Activated B cell treated with CpG ODN at 0.5 μM for 24 hours (primary cell): ENCODE results near the gene ZNF8. TPM values are rescaled to one million over a fixed set of nuclear protein-coding genes. Genes with fewer than 3 reads are reported as not detected.

Experiments used
- ATAC-seq: fragments of 200-7000 bp; cut with Tn5 transposase; one replicate; pipeline ENCODE4 v1.10.0; 2021; ENCODE audit warnings: low read depth, mild to moderate bottlenecking, moderate library complexity
- CTCF ChIA-PET: fragments of 350-600 bp; sonication (Branson Sonifier 250); formaldehyde crosslinking; loops from one replicate; lab custom pipeline; 2021; ENCODE audit warnings: antibody characterized with exemption; lab: Charles Lee
- POLR2A ChIA-PET: fragments of 350-600 bp; sonication (Branson Sonifier 250); formaldehyde crosslinking; loops from one replicate; lab custom pipeline; 2021; ENCODE audit warnings: antibody characterized with exemption; lab: Charles Lee
- DNase-seq: peaks from one replicate; pipeline ENCODE4 v3.0.0; 2022
- H3K27ac Mint-ChIP-seq: one replicate; pipeline ENCODE4 v1.8.0; 2020; ENCODE audit warnings: mixed read lengths
- H3K27me3 Mint-ChIP-seq: one replicate; pipeline ENCODE4 v1.8.0; 2021; ENCODE audit warnings: mixed read lengths
- H3K36me3 Mint-ChIP-seq: one replicate; pipeline ENCODE4 v1.8.0; 2021; ENCODE audit warnings: low read depth, mixed read lengths
- H3K4me1 Mint-ChIP-seq: one replicate; pipeline ENCODE4 v1.8.0; 2021; ENCODE audit warnings: mixed read lengths
- H3K4me3 Mint-ChIP-seq: one replicate; pipeline ENCODE4 v1.8.0; 2020; ENCODE audit warnings: mild to moderate bottlenecking, mixed read lengths
- H3K9me3 Mint-ChIP-seq: one replicate; pipeline ENCODE4 v1.8.0; 2020; ENCODE audit warnings: mixed read lengths
- intact Hi-C: fragments of 100-400 bp; cut with micrococcal nuclease; formaldehyde crosslinking; loops from one replicate; pipeline ENCODE4 v1.15.1; 2024
- total RNA-seq: library from RNA; stranded (reverse); gene quantifications from 2 replicates; pipeline ENCODE4 v1.2.3, GENCODE V29; 2022
- TF ChIP-seq, protein P1 (sequence below): fragments of 200-600 bp; IDR thresholded peaks from one replicate; pipeline ENCODE4 v1.8.0; 2022; ENCODE audit warnings: antibody characterized with exemption, mild to moderate bottlenecking

ZNF8 gene
- total RNA-seq, 1 donor from 2014 or later = 5.3 TPM

DNA sequence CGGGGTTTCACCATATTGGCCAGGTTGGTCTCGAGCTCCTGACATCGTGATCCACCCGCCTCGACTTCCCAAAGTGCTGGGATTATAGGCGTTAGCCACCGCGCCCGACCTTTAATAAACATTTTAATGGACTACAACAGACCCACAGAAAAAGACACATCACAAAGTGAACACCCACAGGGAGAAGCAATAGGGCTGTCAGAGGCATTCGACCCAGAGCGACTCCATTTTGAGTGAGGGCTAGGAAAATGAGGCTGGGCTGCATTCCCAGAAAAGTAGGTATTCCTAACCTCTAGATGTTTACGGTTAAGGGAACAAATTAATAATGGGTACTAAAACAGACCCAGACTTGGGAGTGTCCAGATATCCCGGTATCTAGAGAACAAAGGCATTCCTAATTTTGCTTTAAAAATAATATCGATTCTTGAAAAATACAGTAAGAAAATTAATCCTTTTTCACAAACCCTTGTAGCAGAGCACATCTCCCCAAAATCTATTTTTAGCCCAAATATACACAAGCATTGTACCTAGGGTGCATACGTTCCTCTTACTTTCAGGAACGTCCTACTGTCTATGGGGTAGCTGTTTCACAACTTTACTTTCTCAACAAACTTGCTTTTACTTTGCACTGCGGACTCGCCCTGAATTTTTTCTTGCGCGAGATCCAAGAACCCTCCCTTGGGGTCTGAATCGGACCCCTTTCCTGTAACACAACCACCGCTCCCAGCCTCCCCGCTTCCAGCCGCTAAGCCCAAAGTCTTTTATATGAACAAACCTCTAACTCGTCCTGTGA lies 811 bp upstream of the ZNF8 start:
- H3K4me3 Mint-ChIP-seq = peak overlapping the region; percentile 91
- intact Hi-C loops = loop anchor here (1.0 to 5.0 kb wide), 10 partner anchors 27 to 331 kb away; partner anchors contain the start of genes ERVK3-1, MZF1, ZNF256 and ZNF274
- ChIA-PET POLR2A (interaction anchor here (0.6 to 3.4 kb wide), 15 partner anchors 8 to 569 kb away, joined by 3 to 17 read pairs (median 5); partner anchors contain the start of genes ERVK3-1, ZBTB45, ZNF154 and ZNF274), CTCF (no interaction called here)
- peaks cover 44% of the 10 kb centered on the region for H3K4me1 Mint-ChIP-seq
- TF ChIP-seq, protein P1, sequence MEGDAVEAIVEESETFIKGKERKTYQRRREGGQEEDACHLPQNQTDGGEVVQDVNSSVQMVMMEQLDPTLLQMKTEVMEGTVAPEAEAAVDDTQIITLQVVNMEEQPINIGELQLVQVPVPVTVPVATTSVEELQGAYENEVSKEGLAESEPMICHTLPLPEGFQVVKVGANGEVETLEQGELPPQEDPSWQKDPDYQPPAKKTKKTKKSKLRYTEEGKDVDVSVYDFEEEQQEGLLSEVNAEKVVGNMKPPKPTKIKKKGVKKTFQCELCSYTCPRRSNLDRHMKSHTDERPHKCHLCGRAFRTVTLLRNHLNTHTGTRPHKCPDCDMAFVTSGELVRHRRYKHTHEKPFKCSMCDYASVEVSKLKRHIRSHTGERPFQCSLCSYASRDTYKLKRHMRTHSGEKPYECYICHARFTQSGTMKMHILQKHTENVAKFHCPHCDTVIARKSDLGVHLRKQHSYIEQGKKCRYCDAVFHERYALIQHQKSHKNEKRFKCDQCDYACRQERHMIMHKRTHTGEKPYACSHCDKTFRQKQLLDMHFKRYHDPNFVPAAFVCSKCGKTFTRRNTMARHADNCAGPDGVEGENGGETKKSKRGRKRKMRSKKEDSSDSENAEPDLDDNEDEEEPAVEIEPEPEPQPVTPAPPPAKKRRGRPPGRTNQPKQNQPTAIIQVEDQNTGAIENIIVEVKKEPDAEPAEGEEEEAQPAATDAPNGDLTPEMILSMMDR = no peak
- DNase-seq = no peak
- peak overlapping the region; percentile 95 for H3K27ac Mint-ChIP-seq
- ATAC-seq = no peak
- H3K27me3 Mint-ChIP-seq = no peaks in the 10 kb centered on the region
- H3K36me3 Mint-ChIP-seq = peaks cover 28% of the 10 kb centered on the region
- peaks cover 8% of the 10 kb centered on the region for H3K9me3 Mint-ChIP-seq

DNA sequence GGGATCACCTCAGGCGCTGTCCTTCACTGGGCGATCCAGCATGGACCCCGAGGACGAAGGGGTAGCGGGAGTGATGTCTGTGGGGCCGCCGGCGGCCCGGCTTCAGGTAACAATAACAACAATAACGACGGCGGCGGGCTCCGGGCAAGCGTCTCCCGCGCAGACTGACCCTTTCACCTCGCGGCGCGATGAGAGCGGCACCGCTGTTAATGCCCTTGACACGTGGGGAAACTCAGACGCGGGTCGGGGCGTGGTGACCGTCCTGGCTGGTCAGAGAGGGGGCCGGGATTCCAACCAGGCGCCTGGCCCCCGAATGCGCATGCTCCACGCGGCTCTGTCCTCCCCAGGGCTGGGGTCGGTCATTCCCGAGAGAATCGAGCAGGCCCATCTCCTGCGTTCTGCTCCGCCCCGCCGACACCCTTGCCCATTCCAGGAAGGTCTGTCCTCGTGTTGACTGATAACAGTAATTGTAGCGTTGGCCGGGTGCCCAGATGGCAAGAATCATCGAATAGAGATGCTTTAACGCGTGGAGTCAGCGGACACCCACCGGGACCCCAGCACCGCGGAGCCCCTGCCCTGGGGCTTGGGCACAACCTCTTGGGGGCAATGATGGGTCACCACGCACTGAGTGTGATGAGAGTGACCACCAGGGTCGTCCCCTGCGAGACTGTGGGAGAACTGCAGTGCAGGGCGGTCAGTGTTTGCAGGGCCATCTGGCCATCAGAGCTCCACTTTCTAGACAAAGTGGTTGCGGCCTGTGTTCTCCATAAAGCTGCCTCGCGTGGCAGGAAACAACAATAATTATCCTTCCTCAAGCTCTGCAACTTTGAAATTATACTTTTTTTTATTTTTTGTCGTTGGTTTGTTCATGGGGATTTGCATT lies 528 bp downstream of the ZNF8 start:
- H3K36me3 Mint-ChIP-seq = peaks cover 26% of the 10 kb centered on the region
- H3K27ac Mint-ChIP-seq = peak overlapping the region; percentile 95
- H3K9me3 Mint-ChIP-seq = peaks cover 6% of the 10 kb centered on the region
- H3K4me3 Mint-ChIP-seq = peak overlapping the region; percentile 91
- ATAC-seq = no peak
- H3K27me3 Mint-ChIP-seq = no peaks in the 10 kb centered on the region
- peak; percentile 45 for DNase-seq
- peaks cover 44% of the 10 kb centered on the region for H3K4me1 Mint-ChIP-seq
- CTCF ChIA-PET = no interaction called here
- TF ChIP-seq, protein P1 = no peak
- intact Hi-C loops = loop anchor here (1.0 to 5.0 kb wide), 3 partner anchors 52 to 102 kb away; partner anchors contain the start of genes ZNF544 and ZNF837
- POLR2A ChIA-PET = interaction anchor here (0.6 to 3.4 kb wide), 16 partner anchors 10 to 570 kb away, joined by 3 to 17 read pairs (median 4); partner anchors contain the start of genes ERVK3-1, ZBTB45, ZNF154 and ZNF274

DNA sequence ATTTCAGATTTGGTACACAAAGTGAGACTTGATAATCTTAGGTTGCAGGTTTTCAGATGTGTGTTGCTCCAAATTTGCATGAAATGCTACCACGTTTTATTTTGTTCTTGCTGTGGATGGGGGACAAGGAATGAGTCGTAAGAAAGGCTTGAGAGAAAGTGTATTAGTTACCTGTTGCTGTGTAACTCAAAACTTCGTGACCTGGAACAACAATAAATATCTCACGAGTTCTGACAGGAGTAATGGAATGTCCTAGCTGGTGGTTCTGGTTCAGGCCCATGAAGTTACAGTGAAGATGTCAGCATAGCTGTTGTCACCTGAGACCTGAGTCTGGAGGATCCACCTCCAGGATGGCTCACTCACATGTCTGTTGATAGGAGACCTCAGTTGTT lies 1.2 kb downstream of the ZNF8 start:
- TF ChIP-seq, protein P1 = no peak
- H3K4me1 Mint-ChIP-seq = peaks cover 44% of the 10 kb centered on the region
- H3K4me3 Mint-ChIP-seq = peak overlapping the region; percentile 91
- H3K36me3 Mint-ChIP-seq = peaks cover 20% of the 10 kb centered on the region
- POLR2A ChIA-PET = interaction anchor here (0.6 to 3.4 kb wide), 3 partner anchors 27 to 97 kb away, joined by 4 to 16 read pairs (median 6); partner anchors contain the start of gene ZNF274
- intact Hi-C loops = loop anchor here (1.0 to 5.0 kb wide), 3 partner anchors 53 to 101 kb away; partner anchors contain the start of genes ZNF544 and ZNF837
- H3K27me3 Mint-ChIP-seq = no peaks in the 10 kb centered on the region
- CTCF ChIA-PET = no interaction called here
- ATAC-seq (no peak), DNase-seq (no peak)
- no peak overlapping the region for H3K27ac Mint-ChIP-seq
- H3K9me3 Mint-ChIP-seq = peaks cover 3% of the 10 kb centered on the region

DNA sequence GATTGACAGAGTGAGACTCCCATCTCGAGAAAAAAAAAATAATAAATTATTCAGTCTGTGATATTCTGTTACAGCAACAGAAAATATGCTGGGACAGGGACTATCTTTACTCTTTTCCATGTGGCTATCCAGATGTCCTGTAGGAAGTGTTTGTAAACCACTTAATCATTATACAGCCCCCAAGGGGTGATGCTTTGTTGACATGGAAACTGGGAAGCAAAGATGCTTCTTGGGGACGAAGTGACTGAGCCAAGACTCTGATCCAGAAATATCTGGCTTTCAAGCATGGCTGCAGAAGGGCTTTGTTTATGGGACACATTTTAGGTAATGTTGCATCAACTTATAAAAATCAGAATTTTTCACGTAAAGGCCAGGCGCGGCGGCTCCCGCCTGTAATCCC lies 5.4 kb downstream of the ZNF8 start:
- CTCF ChIA-PET = no interaction called here
- H3K27me3 Mint-ChIP-seq = no peaks in the 10 kb centered on the region

More for the DNA sequence above, 5.4 kb downstream of the ZNF8 start:
- TF ChIP-seq, protein P1 = no peak
- Mint-ChIP-seq H3K36me3 (peaks cover 42% of the 10 kb centered on the region), H3K4me1 (peaks cover 26% of the 10 kb centered on the region), H3K27ac (no peak overlapping the region), H3K9me3 (no peaks in the 10 kb centered on the region), H3K4me3 (no peak overlapping the region)
- ATAC-seq = no peak
- POLR2A ChIA-PET = no interaction called here
- no peak for DNase-seq
- intact Hi-C loops = no loop called here
